ENCODE results near the gene PCDHGC3.

PCDHGC3 gene

GRCh38 chr5:141477044-141477575, 1.3 kb downstream of the PCDHGC3 start:
- TF ChIP-seq CTCF (conservative IDR thresholded peaks at IDR 0.05; ENCODE audit: control insufficient read depth, insufficient read depth, low read depth, low read length), result no peak
- H3K4me3 ChIP-seq (ENCODE audit: control insufficient read depth, low read depth, low read length), result peak overlapping the region; percentile 93
- DNase-seq (ENCODE audit: low read depth), result no peak

GRCh38 chr5:141477815-141478214, 2.0 kb downstream of the PCDHGC3 start:
- DNase-seq (ENCODE audit: low read depth), result no peak
- H3K4me3 ChIP-seq (ENCODE audit: control insufficient read depth, low read depth, low read length), result peak overlapping the region; percentile 93
- TF ChIP-seq CTCF (conservative IDR thresholded peaks at IDR 0.05; ENCODE audit: control insufficient read depth, insufficient read depth, low read depth, low read length), result no peak

- DNase-seq (ENCODE audit: low read depth), result peak; percentile 51
- TF ChIP-seq CTCF (conservative IDR thresholded peaks at IDR 0.05; ENCODE audit: control insufficient read depth, insufficient read depth, low read depth, low read length), result peak; percentile 27
- peak overlapping the region; percentile 93 for H3K4me3 ChIP-seq (ENCODE audit: control insufficient read depth, low read depth, low read length)
Observed at GRCh38 chr5:141478321-141478945, 2.7 kb downstream of the PCDHGC3 start.

- TF ChIP-seq CTCF (conservative IDR thresholded peaks at IDR 0.05; ENCODE audit: control insufficient read depth, insufficient read depth, low read depth, low read length), result no peak
- no peak overlapping the region for H3K4me3 ChIP-seq (ENCODE audit: control insufficient read depth, low read depth, low read length)
- DNase-seq (ENCODE audit: low read depth), result peak; percentile 51
Observed at GRCh38 chr5:141479776-141480175, 4.0 kb downstream of the PCDHGC3 start.

- DNase-seq (ENCODE audit: low read depth), result no peak
- no peak for TF ChIP-seq CTCF (conservative IDR thresholded peaks at IDR 0.05; ENCODE audit: control insufficient read depth, insufficient read depth, low read depth, low read length)
- H3K4me3 ChIP-seq (ENCODE audit: control insufficient read depth, low read depth, low read length), result no peak overlapping the region
Observed at GRCh38 chr5:141483902-141484301, 8.1 kb downstream of the PCDHGC3 start.

- TF ChIP-seq CTCF (conservative IDR thresholded peaks at IDR 0.05; ENCODE audit: control insufficient read depth, insufficient read depth, low read depth, low read length), result no peak
- H3K4me3 ChIP-seq (ENCODE audit: control insufficient read depth, low read depth, low read length), result peak overlapping the region; percentile 22
- no peak for DNase-seq (ENCODE audit: low read depth)
Observed at GRCh38 chr5:141484310-141484640, 8.5 kb downstream of the PCDHGC3 start.
